IMR-90 (cell line): ENCODE data around the gene LBH. TPM values are rescaled to one million over a fixed set of nuclear protein-coding genes. Genes with fewer than 3 reads are reported as not detected.

Experiments
- ATAC-seq: fragments of 200-7000 bp; cut with Tn5 transposase; 2 replicates; pipeline ENCODE4 v1.9.1; 2020; ENCODE audit warnings: low read depth, mild to moderate bottlenecking, moderate library complexity
- BruUV-seq: library from RNA; stranded (reverse); fragments of 400-500 nt; replicated peaks from 2 replicates; lab custom pipeline; 2021; lab: Mats Ljungman, UMichigan
- CTCF ChIA-PET: fragments of 300-600 bp; formaldehyde crosslinking; extraction: SDS; loops from one replicate; lab custom pipeline; 2021; ENCODE audit warnings: antibody characterized with exemption; lab: Yijun Ruan, JAX
- POLR2A ChIA-PET: fragments of 300-600 bp; sonication (Branson Sonifier 250); formaldehyde crosslinking; loops from one replicate; lab custom pipeline; 2022; ENCODE audit warnings: antibody characterized with exemption; ENCODE audit not compliant: unreplicated experiment; lab: Charles Lee
- DNase-seq: peaks from one replicate; pipeline ENCODE4 v3.0.0; 2013
- H2AFZ ChIP-seq: replicated peaks from 2 replicates; pipeline ENCODE3; 2013; ENCODE audit warnings: low read length, mild to moderate bottlenecking; ENCODE audit not compliant: poor library complexity
- H2AK5ac ChIP-seq: 2 replicates; pipeline ENCODE4 v1.6.1; 2013; ENCODE audit warnings: low read depth, low read length, inconsistent platforms
- H2AK9ac ChIP-seq: replicated peaks from 2 replicates; pipeline ENCODE3; 2013; ENCODE audit warnings: mild to moderate bottlenecking, low read depth, low read length, moderate library complexity; ENCODE audit not compliant: poor library complexity
- H2BK120ac ChIP-seq: 2 replicates; pipeline ENCODE4 v1.6.1; 2013; ENCODE audit warnings: low read depth, low read length, inconsistent platforms
- H2BK15ac ChIP-seq: 3 replicates; pipeline ENCODE4 v1.6.1; 2013; ENCODE audit warnings: low read depth, low read length, inconsistent platforms
- H2BK20ac ChIP-seq: 2 replicates; pipeline ENCODE4 v1.6.1; 2013; ENCODE audit warnings: low read depth, mild to moderate bottlenecking, inconsistent platforms, low read length, moderate library complexity
- H2BK5ac ChIP-seq: 2 replicates; pipeline ENCODE4 v1.6.1; 2013; ENCODE audit warnings: mild to moderate bottlenecking, low read depth, low read length, inconsistent platforms; ENCODE audit not compliant: poor library complexity, severe bottlenecking
- H3K14ac ChIP-seq: replicated peaks from 2 replicates; pipeline ENCODE4 v1.6.1; 2013; ENCODE audit warnings: low read depth, low read length, inconsistent platforms
- H3K18ac ChIP-seq: 2 replicates; pipeline ENCODE4 v1.6.1; 2013; ENCODE audit warnings: low read depth, low read length, control low read depth
- H3K23ac ChIP-seq: 2 replicates; pipeline ENCODE4 v1.6.1; 2013; ENCODE audit warnings: low read depth, low read length, inconsistent platforms
- H3K27ac ChIP-seq: 2 replicates; pipeline ENCODE4 v1.5.1; 2013; ENCODE audit warnings: mild to moderate bottlenecking, control low read depth, low read length; ENCODE audit not compliant: insufficient read depth
- H3K27me3 ChIP-seq: 2 replicates; pipeline ENCODE4 v1.6.1; 2013; ENCODE audit warnings: low read length; ENCODE audit not compliant: control insufficient read depth, insufficient read depth
- H3K36me3 ChIP-seq: 2 replicates; pipeline ENCODE4 v1.6.1; 2013; ENCODE audit warnings: low read length, mixed read lengths; ENCODE audit not compliant: control insufficient read depth, insufficient read depth
- H3K4ac ChIP-seq: 2 replicates; pipeline ENCODE4 v1.6.1; 2013; ENCODE audit warnings: low read depth, low read length, inconsistent platforms
- H3K4me1 ChIP-seq: 2 replicates; pipeline ENCODE4 v1.6.1; 2013; ENCODE audit warnings: low read length, mixed read lengths; ENCODE audit not compliant: control insufficient read depth, insufficient read depth
- H3K4me2 ChIP-seq: 2 replicates; pipeline ENCODE4 v1.6.1; 2013; ENCODE audit warnings: low read depth, mild to moderate bottlenecking, control low read depth, low read length, moderate library complexity
- H3K4me3 ChIP-seq: 2 replicates; pipeline ENCODE4 v1.5.1; 2013; ENCODE audit warnings: low read depth, mild to moderate bottlenecking, control low read depth, low read length, moderate library complexity; ENCODE audit not compliant: insufficient read depth
- H3K56ac ChIP-seq: 2 replicates; pipeline ENCODE4 v1.6.1; 2013; ENCODE audit warnings: low read length, inconsistent platforms; ENCODE audit not compliant: insufficient read depth; ENCODE audit errors: extremely low read depth
- H3K79me1 ChIP-seq, 2 experiments: 2 replicates each; pipeline ENCODE4 v1.6.1; 2013; ENCODE audit warnings: low read length in 2 of 2, inconsistent platforms in 1 of 2, low read depth in 1 of 2
- H3K9ac ChIP-seq: 2 replicates; pipeline ENCODE4 v1.6.1; 2013; ENCODE audit warnings: low read depth, low read length, control low read depth
- H3K9me1 ChIP-seq: 2 replicates; pipeline ENCODE4 v1.6.1; 2013; ENCODE audit warnings: low read length, inconsistent platforms; ENCODE audit not compliant: insufficient read depth
- H3K9me3 ChIP-seq: 2 replicates; pipeline ENCODE4 v1.6.1; 2013; ENCODE audit warnings: low read length; ENCODE audit not compliant: control insufficient read depth, insufficient read depth
- H4K20me1 ChIP-seq: 2 replicates; pipeline ENCODE4 v1.6.1; 2013; ENCODE audit warnings: low read length, inconsistent platforms; ENCODE audit not compliant: insufficient read depth
- H4K5ac ChIP-seq: 2 replicates; pipeline ENCODE4 v1.6.1; 2013; ENCODE audit warnings: mild to moderate bottlenecking, low read depth, low read length, control low read depth
- H4K8ac ChIP-seq, 2 experiments: 2 replicates each; pipeline ENCODE4 v1.6.1; 2013; ENCODE audit warnings: low read depth in 2 of 2, low read length in 2 of 2, control low read depth in 1 of 2, inconsistent platforms in 1 of 2
- H4K91ac ChIP-seq: 2 replicates; pipeline ENCODE4 v1.6.1; 2013; ENCODE audit warnings: low read depth, low read length, inconsistent platforms; ENCODE audit not compliant: insufficient read depth
- CEBPB ChIP-seq: IDR thresholded peaks from 2 replicates; pipeline ENCODE4 v1.6.1; 2012; ENCODE audit warnings: low read depth, low read length, improper control_type of control experiment
- CTCF ChIP-seq: conservative IDR thresholded peaks from 2 replicates; pipeline ENCODE4 v1.5.1; 2012; ENCODE audit warnings: mild to moderate bottlenecking, low read depth, low read length, improper control_type of control experiment
- ELK1 ChIP-seq: fragments of 150-350 bp; IDR thresholded peaks from 2 replicates; pipeline ENCODE4 v1.6.1; 2016; ENCODE audit warnings: low read depth, mild to moderate bottlenecking, low read length, moderate library complexity, borderline replicate concordance
- FOS ChIP-seq: fragments of 150-350 bp; IDR thresholded peaks from 2 replicates; pipeline ENCODE4 v1.6.1; 2016; ENCODE audit warnings: low read depth, low read length
- MAFK ChIP-seq: IDR thresholded peaks from 2 replicates; pipeline ENCODE4 v1.6.1; 2012; ENCODE audit warnings: low read depth, low read length, improper control_type of control experiment
- MAZ ChIP-seq: IDR thresholded peaks from 2 replicates; pipeline ENCODE4 v1.6.1; 2012; ENCODE audit warnings: low read depth, mild to moderate bottlenecking, low read length, improper control_type of control experiment, moderate library complexity, borderline replicate concordance
- NFE2L2 ChIP-seq: fragments of 150-350 bp; IDR thresholded peaks from 2 replicates; pipeline ENCODE4 v1.6.1; 2016; ENCODE audit warnings: low read depth, mild to moderate bottlenecking, low read length
- RAD21 ChIP-seq: IDR thresholded peaks from 2 replicates; pipeline ENCODE4 v1.6.1; 2012; ENCODE audit warnings: low read length, improper control_type of control experiment
- RCOR1 ChIP-seq: IDR thresholded peaks from 2 replicates; pipeline ENCODE4 v1.6.1; 2012; ENCODE audit warnings: mild to moderate bottlenecking, low read length, improper control_type of control experiment; ENCODE audit not compliant: insufficient replicate concordance
- RFX5 ChIP-seq: IDR thresholded peaks from 2 replicates; pipeline ENCODE4 v1.8.0; 2012; ENCODE audit warnings: low read depth, mild to moderate bottlenecking, low read length, moderate library complexity
- WGBS, 2 experiments: methylation state at CpG; one replicate each; pipeline versions ENCODE4 v1.1.5 to v1.1.7; 2013; ENCODE audit warnings: missing lambda C conversion rate in 2 of 2; ENCODE audit not compliant: insufficient read length in 1 of 2; ENCODE audit errors: extremely low coverage in 2 of 2; 5-methylcytosine and 5-hydroxymethylcytosine counted together
- dilution Hi-C: fragments of 300-500 bp; cut with HindIII; formaldehyde crosslinking; loops from one replicate; pipeline ENCODE4 v1.14.3; 2018; ENCODE audit warnings: low sequenced_read_pairs; ENCODE audit not compliant: unreplicated experiment
- in situ Hi-C: fragments of 300-500 bp; cut with MboI; formaldehyde crosslinking; loops from 3 replicates; pipeline ENCODE4 v1.14.3; 2019; ENCODE audit warnings: low sequenced_read_pairs, inconsistent platforms, mixed read lengths
- intact Hi-C: fragments of 100-400 bp; cut with micrococcal nuclease; formaldehyde crosslinking; loops from 2 replicates; pipeline ENCODE4 v1.10.0; 2022
- polyA plus RNA-seq, 3 experiments: library from polyadenylated mRNA; depleted of rRNA; stranded (reverse); fragments of >200 nt; gene quantifications; 2 replicates each; pipeline ENCODE4 v1.2.3, GENCODE V29; 2012; ENCODE audit warnings: low replicate concordance in 1 of 3
- total RNA-seq: library from RNA; depleted of rRNA; stranded (reverse); fragments of >200 nt; gene quantifications from 2 replicates; pipeline ENCODE4 v1.2.3, GENCODE V29; 2012

LBH gene
- total and polyA plus RNA-seq, 2 of the 4 experiments (the other 2 are of a cell fraction): 158 to 202 TPM

- Histone ChIP-seq H3K14ac (peak overlapping the region; percentile 47; the same call in 1 of the 2 replicates), H2BK5ac (peak overlapping the region; percentile 55), H2BK20ac (peak overlapping the region; percentile 99), H3K9me1 (peaks cover 33% of the 10 kb centered on the region), H3K23ac (peak overlapping the region; percentile 67; the same call in 1 of the 2 replicates), H3K27ac (no peak overlapping the region), H2AK9ac (no peak overlapping the region), H3K4me3 (no peak overlapping the region), H3K36me3 (no peaks in the 10 kb centered on the region), H3K56ac (no peak overlapping the region), H4K5ac (peak overlapping the region; percentile 33; the same call in 1 of the 2 replicates), H3K9ac (no peak overlapping the region), H3K18ac (peak overlapping the region; percentile 36; the same call in 1 of the 2 replicates), H3K79me1 (peaks cover 5 to 31% of the 10 kb centered on the region in 2 experiments; a peak in 3 of 4 replicates), H3K4ac (peak overlapping the region; percentile 77), H2BK120ac (peak overlapping the region; percentile 99), H4K20me1 (no peaks in the 10 kb centered on the region), H2AFZ (no peak overlapping the region), H3K9me3 (no peaks in the 10 kb centered on the region), H2AK5ac (peak overlapping the region; percentile 80), H4K91ac (peak overlapping the region; percentile 66; the same call in 1 of the 2 replicates), H3K4me1 (peaks cover 19% of the 10 kb centered on the region), H2BK15ac (peak overlapping the region; percentile 82; the same call in 1 of the 3 replicates), H3K27me3 (no peaks in the 10 kb centered on the region), H4K8ac (peak overlapping the region; percentile 64 to 89; a peak in 3 of 4 replicates), H3K4me2 (no peak overlapping the region)
- in situ Hi-C loops (no loop called here), dilution Hi-C loops (no loop called here), intact Hi-C loops (no loop called here)
- DNase-seq: peak; percentile 60
- POLR2A ChIA-PET: no interaction called here
- BruUV-seq: no TSS peak
- no peak for ATAC-seq
- TF ChIP-seq CTCF (no peak), FOS (no peak), MAFK (no peak), RFX5 (no peak), RCOR1 (no peak), NFE2L2 (no peak), RAD21 (no peak), CEBPB (no peak), MAZ (no peak), ELK1 (no peak)
- CTCF ChIA-PET: no interaction called here
- WGBS, 2 experiments: no CpG with 5 or more reads among the region's 4 CpGs
Observed at GRCh38 chr2:30306522-30306921, 75.2 kb downstream of the LBH start.
